NCI-H510A (cell line): Measurements from ENCODE around the gene GUSB.

Experiments
- DNase-seq: peaks from one replicate; lab custom pipeline; 2025; lab: John Stamatoyannopoulos, UW

Gene GUSB

GRCh38 chr7:65931685-65932084 is 50.3 kb downstream of the GUSB start:
- no peak for DNase-seq

GRCh38 chr7:65927489-65928448 is 54.2 kb downstream of the GUSB start:
- no peak for DNase-seq

- DNase-seq, result no peak
Measured at GRCh38 chr7:65926588-65926987, 55.4 kb downstream of the GUSB start.

GRCh38 chr7:65925040-65925439 is 57.0 kb downstream of the GUSB start:
- no peak for DNase-seq

GRCh38 chr7:65924193-65924592 is 57.8 kb downstream of the GUSB start:
- DNase-seq, result no peak

- no peak for DNase-seq
Measured at GRCh38 chr7:65923316-65923715, 58.7 kb downstream of the GUSB start.

- DNase-seq, result no peak
Measured at GRCh38 chr7:65915921-65916657, 65.9 kb downstream of the GUSB start.

- no peak for DNase-seq
Measured at GRCh38 chr7:65912237-65912636, 69.8 kb downstream of the GUSB start.
